ENCODE data around the gene KANSL1. TPM values are rescaled to one million over a fixed set of nuclear protein-coding genes. Genes with fewer than 3 reads are reported as not detected.

Gene KANSL1
- total and polyA plus RNA-seq, 2 donors (not counting 1 experiment from before 2014, with no cell fraction given): 8.4 to 78.6 TPM

- no peak overlapping the region for H2AFZ ChIP-seq (ENCODE audit: low read length)
- no peaks in the 10 kb centered on the region for H3K9me3 ChIP-seq (ENCODE audit: control insufficient read depth, insufficient read depth, low read depth, low read length)
- H3K9ac ChIP-seq (ENCODE audit: insufficient read depth, low read length): no peak overlapping the region
- H3K4me2 ChIP-seq (ENCODE audit: extremely low read depth, insufficient read depth, low read length): no peak overlapping the region
- no peaks in the 10 kb centered on the region for H3K36me3 ChIP-seq (ENCODE audit: control insufficient read depth, insufficient read depth, low read length)
- H3K27ac ChIP-seq (ENCODE audit: insufficient read depth, low read length): no peak overlapping the region
- H3K4me3 ChIP-seq (replicated peaks in 1 of 4; ENCODE audit: control extremely low read depth in 1 of 4, insufficient read depth in 1 of 4, low read depth in 3 of 4, low read length in 4 of 4): no peak overlapping the region
- H3K4me1 ChIP-seq (ENCODE audit: control insufficient read depth, extremely low read depth, insufficient read depth, low read length): no peaks in the 10 kb centered on the region
- H4K20me1 ChIP-seq (ENCODE audit: control insufficient read depth, extremely low read depth, insufficient read depth, low read length): peaks cover 2% of the 10 kb centered on the region
- H3K79me2 ChIP-seq (ENCODE audit: control insufficient read depth, insufficient read depth, low read length): peaks cover 13% of the 10 kb centered on the region
- no peak for DNase-seq (ENCODE audit: low read depth in 2 of 2)
- no peaks in the 10 kb centered on the region for H3K27me3 ChIP-seq (ENCODE audit: control insufficient read depth, insufficient read depth, low read length)
- no peak for TF ChIP-seq EZH2 (IDR thresholded peaks at IDR 0.05; ENCODE audit: low read length, missing control alignments)
- no peak for TF ChIP-seq CTCF (conservative IDR thresholded peaks at IDR 0.05 in 1 of 2, IDR thresholded peaks at IDR 0.05 in 1 of 2; ENCODE audit: low read depth in 1 of 2, low read length in 2 of 2)
Observed at GRCh38 chr17:46078675-46079074, 114.6 kb downstream of the KANSL1 start.

DNA sequence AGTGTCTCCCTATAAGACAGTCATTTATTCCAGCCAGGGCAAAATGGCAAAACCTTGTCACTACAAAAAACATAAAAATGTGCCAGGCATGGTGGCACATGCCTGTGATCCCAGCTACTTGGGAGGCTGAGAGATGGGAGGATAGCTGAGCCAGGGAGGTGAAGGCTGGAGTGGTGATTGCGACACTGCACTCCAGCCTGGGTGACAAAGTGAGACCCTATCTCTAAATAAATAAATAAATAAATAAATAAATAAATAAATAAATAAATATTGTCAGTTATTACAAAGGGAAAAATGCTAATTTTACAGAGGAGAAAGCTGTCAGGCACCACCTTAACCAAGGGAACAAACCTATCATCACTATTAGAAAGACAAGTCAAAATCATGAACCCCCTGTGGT is 118.7 kb downstream of the KANSL1 start:
- Histone ChIP-seq H3K4me2 (ENCODE audit: extremely low read depth, insufficient read depth, low read length) (no peak overlapping the region), H3K79me2 (ENCODE audit: control insufficient read depth, insufficient read depth, low read length) (peaks cover 21% of the 10 kb centered on the region), H3K9ac (ENCODE audit: insufficient read depth, low read length) (no peak overlapping the region), H3K36me3 (ENCODE audit: control insufficient read depth, insufficient read depth, low read length) (no peaks in the 10 kb centered on the region), H3K4me1 (ENCODE audit: control insufficient read depth, extremely low read depth, insufficient read depth, low read length) (peaks cover 10% of the 10 kb centered on the region), H2AFZ (ENCODE audit: low read length) (no peak overlapping the region), H3K4me3 (replicated peaks in 1 of 4; ENCODE audit: control extremely low read depth in 1 of 4, insufficient read depth in 1 of 4, low read depth in 3 of 4, low read length in 4 of 4) (no peak overlapping the region), H4K20me1 (ENCODE audit: control insufficient read depth, extremely low read depth, insufficient read depth, low read length) (no peaks in the 10 kb centered on the region), H3K27me3 (ENCODE audit: control insufficient read depth, insufficient read depth, low read length) (no peaks in the 10 kb centered on the region), H3K27ac (ENCODE audit: insufficient read depth, low read length) (no peak overlapping the region), H3K9me3 (ENCODE audit: control insufficient read depth, insufficient read depth, low read depth, low read length) (no peaks in the 10 kb centered on the region)
- no peak for DNase-seq (ENCODE audit: low read depth in 2 of 2)
- TF ChIP-seq CTCF (conservative IDR thresholded peaks at IDR 0.05 in 1 of 2, IDR thresholded peaks at IDR 0.05 in 1 of 2; ENCODE audit: low read depth in 1 of 2, low read length in 2 of 2): no peak
- no peak for TF ChIP-seq EZH2 (IDR thresholded peaks at IDR 0.05; ENCODE audit: low read length, missing control alignments)

DNA sequence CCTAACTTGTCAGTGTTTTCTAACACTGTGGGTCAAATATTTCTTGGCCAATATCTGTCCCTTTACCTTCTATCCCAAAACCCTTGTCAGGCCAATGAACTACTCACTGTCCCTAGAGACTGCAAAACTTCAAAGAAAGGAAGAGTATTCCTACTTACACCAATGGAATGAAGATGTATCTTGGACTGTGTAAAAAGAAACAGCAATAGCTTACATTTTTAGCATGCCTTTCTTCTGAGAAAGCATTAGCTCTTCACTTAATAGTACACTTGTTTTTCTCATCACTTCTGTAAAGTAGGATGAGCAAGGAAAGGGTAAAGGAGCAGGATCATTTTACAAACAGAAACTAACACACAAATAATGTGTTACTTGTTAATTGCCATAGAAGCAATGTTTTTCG is 120.2 kb downstream of the KANSL1 start:
- H3K9me3 ChIP-seq (ENCODE audit: control insufficient read depth, insufficient read depth, low read depth, low read length): no peaks in the 10 kb centered on the region
- H3K79me2 ChIP-seq (ENCODE audit: control insufficient read depth, insufficient read depth, low read length): peaks cover 24% of the 10 kb centered on the region
- H3K9ac ChIP-seq (ENCODE audit: insufficient read depth, low read length): no peak overlapping the region
- H3K27me3 ChIP-seq (ENCODE audit: control insufficient read depth, insufficient read depth, low read length): no peaks in the 10 kb centered on the region
- no peak overlapping the region for H2AFZ ChIP-seq (ENCODE audit: low read length)
- peak overlapping the region; percentile 54 for H3K27ac ChIP-seq (ENCODE audit: insufficient read depth, low read length)
- peak; percentile 28 to 81 for DNase-seq (ENCODE audit: low read depth in 2 of 2)
- no peaks in the 10 kb centered on the region for H3K36me3 ChIP-seq (ENCODE audit: control insufficient read depth, insufficient read depth, low read length)
- no peaks in the 10 kb centered on the region for H4K20me1 ChIP-seq (ENCODE audit: control insufficient read depth, extremely low read depth, insufficient read depth, low read length)
- peaks cover 10% of the 10 kb centered on the region for H3K4me1 ChIP-seq (ENCODE audit: control insufficient read depth, extremely low read depth, insufficient read depth, low read length)
- H3K4me3 ChIP-seq (replicated peaks in 1 of 4; ENCODE audit: control extremely low read depth in 1 of 4, insufficient read depth in 1 of 4, low read depth in 3 of 4, low read length in 4 of 4): no peak overlapping the region
- H3K4me2 ChIP-seq (ENCODE audit: extremely low read depth, insufficient read depth, low read length): peak overlapping the region; percentile 58
- TF ChIP-seq EZH2 (IDR thresholded peaks at IDR 0.05; ENCODE audit: low read length, missing control alignments) (no peak), CTCF (conservative IDR thresholded peaks at IDR 0.05 in 1 of 2, IDR thresholded peaks at IDR 0.05 in 1 of 2; ENCODE audit: low read depth in 1 of 2, low read length in 2 of 2) (no peak)

All from fibroblast of lung (primary cell).